H1 (cell line): Measurements from ENCODE around the gene CMSS1. TPM values are rescaled to one million over a fixed set of nuclear protein-coding genes. Genes with fewer than 3 reads are reported as not detected.

ENCODE experiments used
- CTCF ChIA-PET: fragments of 300-600 bp; sonication (Branson Sonifier 250); formaldehyde crosslinking; loops from one replicate; lab custom pipeline; 2021; ENCODE audit not compliant: partially characterized antibody; lab: Charles Lee
- POLR2A ChIA-PET: fragments of 300-600 bp; sonication (Branson Sonifier 250); formaldehyde crosslinking; loops from one replicate; lab custom pipeline; 2021; ENCODE audit warnings: inconsistent platforms; ENCODE audit not compliant: partially characterized antibody; lab: Charles Lee
- DNase-seq, 2 experiments: peaks; one replicate each; pipeline versions ENCODE4 v3.0.0 to v3.0.0-alpha.2; 2010 to 2022; ENCODE audit warnings: low spot score in 2 of 2, low read depth in 1 of 2, mixed read lengths in 1 of 2
- FAIRE-seq: peaks from 2 replicates; lab custom pipeline; 2011; peaks lifted over from hg19 to GRCh38; lab: Jason Lieb, UNC
- H2AFZ ChIP-seq: 2 replicates; pipeline ENCODE4 v1.8.1; 2012; ENCODE audit warnings: low read length, inconsistent platforms
- H2AK5ac ChIP-seq: 2 replicates; pipeline ENCODE4 v1.6.1; 2013; ENCODE audit warnings: low read depth, low read length
- H2BK120ac ChIP-seq: replicated peaks from 2 replicates; pipeline ENCODE3; 2013; ENCODE audit warnings: low read depth, low read length, inconsistent platforms
- H2BK12ac ChIP-seq: 2 replicates; pipeline ENCODE4 v1.6.1; 2013; ENCODE audit warnings: low read depth, low read length
- H2BK15ac ChIP-seq: 2 replicates; pipeline ENCODE4 v1.6.1; 2013; ENCODE audit warnings: low read length
- H2BK20ac ChIP-seq: 2 replicates; pipeline ENCODE4 v1.6.1; 2013; ENCODE audit warnings: low read length
- H2BK5ac ChIP-seq: 2 replicates; pipeline ENCODE4 v1.6.1; 2013; ENCODE audit warnings: low read depth, low read length
- H3K14ac ChIP-seq: 2 replicates; pipeline ENCODE4 v1.6.1; 2013; ENCODE audit warnings: inconsistent platforms; ENCODE audit not compliant: insufficient read length
- H3K18ac ChIP-seq: 2 replicates; pipeline ENCODE4 v1.6.1; 2013; ENCODE audit warnings: low read length; ENCODE audit errors: extremely low read depth
- H3K23ac ChIP-seq: 2 replicates; pipeline ENCODE4 v1.6.1; 2013; ENCODE audit warnings: inconsistent platforms; ENCODE audit not compliant: insufficient read length
- H3K23me2 ChIP-seq: 2 replicates; pipeline ENCODE4 v1.6.1; 2013; ENCODE audit warnings: low read depth, low read length
- H3K27ac ChIP-seq: 2 replicates; pipeline ENCODE4 v1.6.1; 2011; ENCODE audit warnings: low read depth, low read length, inconsistent platforms
- H3K27me3 ChIP-seq, 4 experiments: replicated peaks in 1 of 4; 1 replicate in 1 of 4; 2 replicates in 3 of 4; pipeline versions ENCODE4 v1.6.1 to v1.8.1; 2011 to 2013; ENCODE audit warnings: low read length in 3 of 4, mild to moderate bottlenecking in 3 of 4, inconsistent platforms in 2 of 4, mixed read lengths in 2 of 4, moderate library complexity in 1 of 4; ENCODE audit not compliant: control insufficient read depth in 3 of 4, insufficient read depth in 3 of 4; ENCODE audit errors: extremely low read depth in 1 of 4
- H3K36me3 ChIP-seq, 4 experiments: 2 replicates each; pipeline versions ENCODE4 v1.6.1 to v1.8.1; 2011 to 2013; ENCODE audit warnings: mild to moderate bottlenecking in 4 of 4, low read length in 3 of 4, moderate library complexity in 2 of 4, control low read depth in 1 of 4, inconsistent platforms in 1 of 4; ENCODE audit not compliant: insufficient read depth in 4 of 4, control insufficient read depth in 2 of 4
- H3K4ac ChIP-seq: replicated peaks from 2 replicates; pipeline ENCODE3; 2013; ENCODE audit warnings: low read length, low read depth, mixed read lengths, inconsistent platforms; ENCODE audit not compliant: insufficient read length
- H3K4me1 ChIP-seq, 4 experiments: replicated peaks in 1 of 4; 1 replicate in 1 of 4; 2 replicates in 3 of 4; pipeline versions ENCODE4 v1.6.1 to v1.8.1; 2011 to 2013; ENCODE audit warnings: low read length in 3 of 4, inconsistent platforms in 2 of 4, mixed read lengths in 1 of 4; ENCODE audit not compliant: insufficient read depth in 4 of 4, control insufficient read depth in 3 of 4
- H3K4me2 ChIP-seq, 2 experiments: 2 replicates each; pipeline versions ENCODE4 v1.6.1 to v1.8.1; 2011 to 2013; ENCODE audit warnings: low read depth in 2 of 2, low read length in 2 of 2, control low read depth in 1 of 2, inconsistent platforms in 1 of 2, mild to moderate bottlenecking in 1 of 2; ENCODE audit not compliant: insufficient read depth in 1 of 2
- H3K4me3 ChIP-seq, 4 experiments: fragments of 200-600, 300-600 bp in 1 of 4; sonication (generic), shearing (Covaris generic), sonication (Bioruptor Twin) in 1 of 4; 2 replicates each; pipeline versions ENCODE4 v1.5.1 to v1.8.1; 2011 to 2016; ENCODE audit warnings: low read length in 4 of 4, low read depth in 3 of 4, control low read depth in 2 of 4, inconsistent platforms in 2 of 4, mild to moderate bottlenecking in 2 of 4, mixed read lengths in 1 of 4, moderate library complexity in 1 of 4; ENCODE audit not compliant: insufficient read depth in 2 of 4; ENCODE audit errors: extremely low read depth in 1 of 4
- H3K56ac ChIP-seq: replicated peaks from 2 replicates; pipeline ENCODE3; 2013; ENCODE audit warnings: low read depth, mild to moderate bottlenecking, mixed read lengths, low read length, inconsistent platforms; ENCODE audit not compliant: insufficient read length
- H3K79me1 ChIP-seq: 2 replicates; pipeline ENCODE4 v1.6.1; 2013; ENCODE audit warnings: low read depth, low read length, control low read depth
- H3K79me2 ChIP-seq, 2 experiments: 2 replicates each; pipeline versions ENCODE4 v1.6.1 to v1.8.1; 2012 to 2013; ENCODE audit warnings: low read length in 2 of 2, mild to moderate bottlenecking in 2 of 2, inconsistent platforms in 1 of 2; ENCODE audit not compliant: insufficient read depth in 2 of 2, control insufficient read depth in 1 of 2
- H3K9ac ChIP-seq, 4 experiments: replicated peaks in 1 of 4; 1 replicate in 1 of 4; 2 replicates in 3 of 4; pipeline versions ENCODE4 v1.6.1 to v1.8.1; 2011 to 2013; ENCODE audit warnings: low read depth in 3 of 4, low read length in 3 of 4, control low read depth in 2 of 4, mild to moderate bottlenecking in 2 of 4, moderate library complexity in 2 of 4, inconsistent platforms in 1 of 4; ENCODE audit errors: extremely low read depth in 1 of 4
- H3K9me3 ChIP-seq, 2 experiments: 2 replicates each; pipeline versions ENCODE4 v1.6.1 to v1.8.1; 2012 to 2013; ENCODE audit warnings: mild to moderate bottlenecking in 2 of 2, moderate library complexity in 2 of 2, control low read depth in 1 of 2, inconsistent platforms in 1 of 2, low read depth in 1 of 2, low read length in 1 of 2, mixed read lengths in 1 of 2; ENCODE audit not compliant: insufficient read depth in 2 of 2
- H4K20me1 ChIP-seq, 2 experiments: replicated peaks in 1 of 2; 2 replicates each; pipeline versions ENCODE3 to v1.8.1; 2011 to 2013; ENCODE audit warnings: inconsistent platforms in 2 of 2, low read length in 2 of 2, mild to moderate bottlenecking in 1 of 2; ENCODE audit not compliant: insufficient read depth in 2 of 2, control insufficient read depth in 1 of 2
- H4K5ac ChIP-seq: 2 replicates; pipeline ENCODE4 v1.6.1; 2013; ENCODE audit warnings: low read length, low read depth, mixed read lengths, inconsistent platforms; ENCODE audit not compliant: insufficient read length
- H4K8ac ChIP-seq: 2 replicates; pipeline ENCODE4 v1.8.0; 2013; ENCODE audit warnings: mild to moderate bottlenecking, moderate library complexity, low read length, inconsistent platforms; ENCODE audit not compliant: insufficient read depth; ENCODE audit errors: extremely low read depth
- H4K91ac ChIP-seq: replicated peaks from 2 replicates; pipeline ENCODE3; 2013; ENCODE audit warnings: low read length, mixed read lengths, inconsistent platforms; ENCODE audit not compliant: insufficient read length
- BCL11A ChIP-seq, 2 experiments: IDR thresholded peaks; one replicate each; pipeline ENCODE4 v1.6.1; 2011; ENCODE audit warnings: low read depth in 2 of 2, low read length in 2 of 2, mild to moderate bottlenecking in 2 of 2
- CHD2 ChIP-seq: IDR thresholded peaks from 2 replicates; pipeline ENCODE4 v1.6.1; 2012; ENCODE audit warnings: low read length, improper control_type of control experiment
- FOSL1 ChIP-seq: IDR thresholded peaks from 2 replicates; pipeline ENCODE4 v1.6.1; 2011; ENCODE audit warnings: mild to moderate bottlenecking, low read depth, low read length, moderate library complexity; ENCODE audit not compliant: insufficient read depth
- GABPA ChIP-seq: IDR thresholded peaks from 2 replicates; pipeline ENCODE4 v1.6.1; 2011; ENCODE audit warnings: mild to moderate bottlenecking, low read length, moderate library complexity, borderline replicate concordance; ENCODE audit not compliant: insufficient read depth
- KDM4A ChIP-seq: IDR thresholded peaks from one replicate; pipeline ENCODE4 v1.7.1; 2012; ENCODE audit warnings: low read depth, mild to moderate bottlenecking, moderate library complexity, low read length, inconsistent platforms; ENCODE audit not compliant: severe bottlenecking
- KDM5A ChIP-seq: fragments of 200-600 bp; IDR thresholded peaks from 2 replicates; pipeline ENCODE4 v1.7.1; 2012; ENCODE audit warnings: mild to moderate bottlenecking, low read length, inconsistent platforms, mixed read lengths
- MAFK ChIP-seq: IDR thresholded peaks from 2 replicates; pipeline ENCODE4 v1.6.1; 2012; ENCODE audit warnings: low read depth, mild to moderate bottlenecking, improper control_type of control experiment, low read length
- MAX ChIP-seq: IDR thresholded peaks from 2 replicates; pipeline ENCODE4 v1.6.1; 2012; ENCODE audit warnings: inconsistent platforms
- POLR2A ChIP-seq, 2 experiments: IDR thresholded peaks; 1 replicate in 1 of 2; 2 replicates in 1 of 2; pipeline ENCODE4 v1.6.1; 2011; ENCODE audit warnings: low read depth in 2 of 2, low read length in 2 of 2, mild to moderate bottlenecking in 2 of 2; ENCODE audit errors: control extremely low read depth in 1 of 2
- TAF1 ChIP-seq: IDR thresholded peaks from 2 replicates; pipeline ENCODE4 v1.6.1; 2011; ENCODE audit warnings: mild to moderate bottlenecking, low read depth, low read length
- TBP ChIP-seq: IDR thresholded peaks from 2 replicates; pipeline ENCODE4 v1.6.1; 2011; ENCODE audit warnings: low read depth, low read length, improper control_type of control experiment
- TEAD4 ChIP-seq: IDR thresholded peaks from 2 replicates; pipeline ENCODE4 v1.6.1; 2012; ENCODE audit warnings: low read depth, low read length, inconsistent platforms, mixed read lengths
- ZNF274 ChIP-seq: IDR thresholded peaks from 2 replicates; pipeline ENCODE4 v1.7.0; 2012; ENCODE audit warnings: low read length, borderline replicate concordance; ENCODE audit errors: extremely low read depth
- WGBS, 2 experiments: shearing (Covaris generic) in 1 of 2; methylation state at CpG; one replicate each; pipeline versions ENCODE4 v1.1.6 to v1.1.7; 2013 to 2015; ENCODE audit warnings: low lambda C conversion rate in 2 of 2, mixed read lengths in 2 of 2, inconsistent platforms in 1 of 2, low coverage in 1 of 2, missing lambda C conversion rate in 1 of 2; ENCODE audit not compliant: insufficient replicate concordance in 2 of 2, insufficient coverage in 1 of 2, insufficient read length in 1 of 2; ENCODE audit errors: extremely low coverage in 1 of 2, missing lambda C conversion rate in 1 of 2; 5-methylcytosine and 5-hydroxymethylcytosine counted together
- polyA plus RNA-seq, 7 experiments: library from polyadenylated mRNA; depleted of rRNA in 3 of 7; stranded (reverse) in 5 of 7; unstranded in 2 of 7; fragments of >200 nt in 5 of 7; fragments of 200-250 nt in 2 of 7; gene quantifications; 1 replicate in 5 of 7; 2 replicates in 1 of 7; 4 replicates in 1 of 7; pipeline versions ENCODE4 v1.2.1 to v1.2.3, GENCODE V29; 2011 to 2013; ENCODE audit warnings: missing spikeins in 2 of 7, mixed read lengths in 2 of 7
- total RNA-seq: library from RNA; stranded (reverse); fragmentation: NEBNext Ultra II Directional; extraction: Animal tissue kit (Norgen Biotek cat#: 25700); gene quantifications from 2 replicates; pipeline ENCODE4 v1.2.1, GENCODE V29; 2021

The CMSS1 gene
- total and polyA plus RNA-seq, 2 of the 8 experiments (the other 6 are each of a cell fraction or from before 2014, with no cell fraction given), result 15.2 to 75.1 TPM

DNA sequence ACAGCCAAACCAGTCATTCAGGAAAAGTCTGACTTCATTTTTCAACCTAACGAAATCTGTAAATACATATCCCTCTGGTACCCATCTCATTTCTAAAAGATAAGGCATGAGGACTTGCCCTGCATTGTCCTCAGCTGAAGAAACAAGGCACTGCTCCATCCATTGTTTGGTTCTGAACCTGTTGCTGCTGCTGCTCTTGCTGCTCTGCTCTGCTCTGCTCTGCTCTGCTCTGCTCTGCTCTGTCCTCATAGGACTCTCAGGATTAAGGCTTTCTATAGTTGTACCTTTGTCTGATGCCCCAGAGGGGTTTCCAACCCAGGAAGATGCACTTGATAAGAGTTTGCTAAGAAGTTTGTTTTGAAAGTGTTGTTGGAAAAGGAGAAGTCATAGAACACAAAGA is 38.2 kb downstream of the CMSS1 start:
- H3K4ac ChIP-seq, result no peak overlapping the region
- H3K79me2 ChIP-seq, result peaks cover 0 to 16% of the 10 kb centered on the region in 2 experiments; a peak in 1 of 4 replicates
- ChIA-PET POLR2A (no interaction called here), CTCF (interaction anchor here (0.6 to 1.7 kb wide), 3 partner anchors 12 to 224 kb away, joined by 3 to 7 read pairs (median 3); no protein-coding TSS in a partner anchor)
- no peak overlapping the region for H3K9ac ChIP-seq
- H3K18ac ChIP-seq, result no peak overlapping the region
- no peak overlapping the region for H2BK15ac ChIP-seq
- H4K20me1 ChIP-seq, result peaks cover 2% of the 10 kb centered on the region in 2 experiments
- H3K36me3 ChIP-seq, result no peaks in the 10 kb centered on the region
- no peak overlapping the region for H2AFZ ChIP-seq
- no peak overlapping the region for H3K23ac ChIP-seq
- no peak overlapping the region for H2BK120ac ChIP-seq
- no peak overlapping the region for H3K4me2 ChIP-seq
- H3K4me1 ChIP-seq, result peaks cover 2 to 8% (median 6%) of the 10 kb centered on the region in 4 experiments; a peak in 4 of 7 replicates
- no peak overlapping the region for H3K27ac ChIP-seq
- H4K91ac ChIP-seq, result no peak overlapping the region
- no peak overlapping the region for H2BK5ac ChIP-seq
- DNase-seq (no peak), FAIRE-seq (no peak)
- H2BK12ac ChIP-seq, result no peak overlapping the region
- TF ChIP-seq TEAD4 (no peak), KDM4A (no peak), FOSL1 (no peak), ZNF274 (no peak), GABPA (no peak), POLR2A (IDR thresholded peaks at IDR 0.05; ENCODE audit: control extremely low read depth in 1 of 2, low read depth in 2 of 2, low read length in 2 of 2) (no peak), TAF1 (no peak), KDM5A (no peak), MAFK (no peak), CHD2 (no peak), TBP (no peak), BCL11A (IDR thresholded peaks at IDR 0.05; ENCODE audit: low read depth in 2 of 2, low read length in 2 of 2) (no peak), MAX (no peak)
- H3K56ac ChIP-seq, result no peak overlapping the region
- no peak overlapping the region for H3K4me3 ChIP-seq
- H3K27me3 ChIP-seq, result no peaks in the 10 kb centered on the region
- no peaks in the 10 kb centered on the region; the same call in 1 of the 2 replicates for H3K79me1 ChIP-seq
- no peaks in the 10 kb centered on the region for H3K9me3 ChIP-seq
- no peak overlapping the region for H4K5ac ChIP-seq
- no peak overlapping the region for H4K8ac ChIP-seq
- H3K14ac ChIP-seq, result no peak overlapping the region
- H3K23me2 ChIP-seq, result no peaks in the 10 kb centered on the region
- H2BK20ac ChIP-seq, result no peak overlapping the region
- 94% methylated on average over 1 of the region's 1 CpG; no CpG with 5 or more reads in 1 of the 2 experiments for WGBS, 2 experiments
- no peak overlapping the region for H2AK5ac ChIP-seq
